Frontal cortex (tissue), 4 donors: ENCODE measurements around the gene TSPAN15. TPM values are rescaled to one million over a fixed set of nuclear protein-coding genes. Genes with fewer than 3 reads are reported as not detected.
"Not testable (repeated sequence)": the region's sequence is repeated elsewhere in the genome, so short reads cannot be mapped to it uniquely, and the experiment has no call there.

ENCODE experiments used
- DNase-seq, 2 donors: peaks; one replicate each; pipeline ENCODE4 v3.0.0; 2012; ENCODE audit warnings: low spot score in 2 of 2
- FAIRE-seq: peaks from 2 replicates; lab custom pipeline; 2012; peaks lifted over from hg19 to GRCh38; lab: Jason Lieb, UNC
- total RNA-seq: library from RNA; depleted of rRNA; stranded (reverse); fragments of >200 nt; gene quantifications from one replicate; pipeline ENCODE4 v1.2.3, GENCODE V29; 2014
- donor health status: control.
- donor health status: control.
- donor health status: control.

The TSPAN15 gene
- total RNA-seq, 1 donor from 2014 or later = 5.7 TPM

- FAIRE-seq (no peak), DNase-seq (peak in 1 of 2 donors; percentile 41)
Measured at GRCh38 chr10:69479240-69480067, 28.2 kb downstream of the TSPAN15 start.

DNA sequence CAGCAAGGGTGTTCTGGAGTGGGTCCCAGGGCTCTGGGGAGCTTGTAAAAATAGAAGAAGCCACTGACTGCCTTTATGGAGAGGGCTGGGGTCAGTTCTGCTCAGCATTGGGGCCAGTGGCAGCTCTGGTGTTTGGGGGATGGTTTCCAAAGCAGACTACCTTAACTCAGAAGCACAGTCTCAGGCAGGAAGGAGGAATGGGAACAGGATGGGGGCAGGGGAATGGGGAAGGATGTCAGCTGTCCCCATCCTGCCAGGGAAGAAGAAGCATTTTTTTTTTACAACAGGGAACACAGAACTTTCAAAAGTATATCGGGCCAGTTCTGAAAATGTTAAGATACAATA, 28.8 kb downstream of the TSPAN15 start:
- DNase-seq = no peak
- no peak for FAIRE-seq

DNA sequence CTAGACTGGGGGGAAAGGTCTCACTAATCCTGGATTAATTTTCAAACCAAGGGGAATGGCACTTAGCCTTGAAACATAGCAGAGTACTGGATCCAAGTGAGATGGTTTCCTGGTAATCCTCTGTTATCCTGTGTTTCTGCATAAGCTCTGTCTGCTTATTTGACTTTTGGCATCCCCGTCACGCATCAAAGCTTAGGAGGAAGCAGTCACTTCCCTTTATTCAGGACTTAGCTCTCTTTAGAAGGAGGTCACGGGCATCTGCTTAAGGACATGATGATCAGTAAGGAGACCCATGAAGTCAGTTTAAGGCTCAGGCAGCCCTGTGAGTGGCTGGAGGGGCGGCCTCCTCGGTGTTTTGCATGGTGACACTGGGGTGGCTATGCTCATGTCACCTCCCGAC, 30.0 kb downstream of the TSPAN15 start:
- DNase-seq (no peak), FAIRE-seq (no peak)

- DNase-seq (no peak), FAIRE-seq (no peak)
Measured at GRCh38 chr10:69481811-69482524, 30.7 kb downstream of the TSPAN15 start.

DNA sequence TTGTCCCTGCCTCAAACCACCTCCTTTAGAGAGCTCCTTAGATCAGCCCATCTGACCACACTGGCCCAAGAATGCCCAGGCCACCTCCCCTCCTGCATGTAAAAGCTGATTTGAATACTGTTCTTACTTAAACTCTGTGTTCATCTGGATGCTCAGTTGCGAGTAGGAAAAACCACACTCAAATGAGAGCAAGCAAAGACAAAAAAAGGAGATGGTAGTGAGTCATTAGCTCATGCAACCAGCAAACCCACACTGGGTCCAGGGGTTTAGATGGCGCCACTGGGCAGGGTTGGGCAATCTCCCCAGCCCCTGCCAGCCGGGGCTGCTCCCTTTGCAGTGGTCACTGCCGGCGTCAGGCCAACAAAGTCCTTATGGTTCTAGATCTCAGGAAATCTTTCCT, 32.7 kb downstream of the TSPAN15 start:
- no peak for DNase-seq
- FAIRE-seq = no peak

- FAIRE-seq = no peak
Measured at GRCh38 chr10:69484736-69485135, 33.5 kb downstream of the TSPAN15 start.

GRCh38 chr10:69486922-69487730, 35.9 kb downstream of the TSPAN15 start:
- FAIRE-seq (no peak), DNase-seq (no peak)

More at GRCh38 chr10:69484736-69485135, 33.5 kb downstream of the TSPAN15 start:
- no peak for DNase-seq

DNA sequence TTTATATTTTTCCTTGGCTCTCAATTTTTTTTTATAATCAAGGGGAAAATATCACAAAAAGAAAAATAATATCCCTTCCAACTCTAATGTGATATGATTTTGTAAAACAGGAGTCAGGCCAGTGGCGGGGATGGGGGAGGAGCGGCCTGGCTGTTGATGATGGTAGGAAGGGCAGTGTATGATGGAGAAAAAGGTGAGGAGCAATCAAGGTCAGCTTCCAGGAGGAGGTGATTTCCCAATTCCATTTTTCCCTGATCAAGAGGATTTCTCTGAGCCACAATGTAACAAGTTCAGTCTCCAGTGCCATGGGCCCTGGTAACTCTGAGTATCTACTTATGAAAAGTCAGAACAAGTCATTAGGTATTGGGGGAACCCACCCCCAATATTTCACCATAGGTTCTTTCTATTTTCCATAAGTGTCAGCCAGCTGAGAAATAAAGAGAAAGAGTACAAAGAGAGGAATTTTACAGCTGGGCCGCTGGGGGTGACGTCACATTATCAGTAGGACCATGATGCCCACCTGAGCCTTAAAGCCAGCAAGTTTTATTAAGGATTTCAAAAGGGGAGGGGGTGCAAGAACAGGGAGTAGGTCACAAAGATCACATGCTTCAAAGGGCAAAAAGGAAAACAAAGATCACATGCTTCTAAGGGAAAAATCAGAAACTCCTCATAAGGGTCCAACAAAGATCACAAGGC, 37.0 kb downstream of the TSPAN15 start:
- FAIRE-seq, DNase-seq: not testable (repeated sequence)

DNA sequence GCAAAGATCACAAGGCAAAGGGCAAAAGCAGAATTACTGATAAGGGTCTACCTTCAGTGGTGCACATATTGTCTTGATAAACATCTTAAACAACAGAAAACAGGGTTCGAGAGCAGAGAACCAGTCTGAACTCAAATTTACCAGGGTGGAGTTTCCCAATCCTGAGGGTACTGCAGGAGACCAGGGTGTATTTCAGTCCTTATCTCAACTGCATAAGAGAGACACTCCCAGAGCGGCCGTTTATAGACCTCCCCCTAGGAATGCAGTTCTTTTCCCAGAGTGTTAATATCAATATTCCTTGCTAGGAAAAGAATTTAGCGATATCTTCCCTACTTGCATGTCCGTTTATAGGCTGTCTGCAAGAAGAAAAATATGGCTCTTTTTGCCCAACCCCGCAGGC, 37.6 kb downstream of the TSPAN15 start:
- DNase-seq, FAIRE-seq: not testable (repeated sequence)

DNA sequence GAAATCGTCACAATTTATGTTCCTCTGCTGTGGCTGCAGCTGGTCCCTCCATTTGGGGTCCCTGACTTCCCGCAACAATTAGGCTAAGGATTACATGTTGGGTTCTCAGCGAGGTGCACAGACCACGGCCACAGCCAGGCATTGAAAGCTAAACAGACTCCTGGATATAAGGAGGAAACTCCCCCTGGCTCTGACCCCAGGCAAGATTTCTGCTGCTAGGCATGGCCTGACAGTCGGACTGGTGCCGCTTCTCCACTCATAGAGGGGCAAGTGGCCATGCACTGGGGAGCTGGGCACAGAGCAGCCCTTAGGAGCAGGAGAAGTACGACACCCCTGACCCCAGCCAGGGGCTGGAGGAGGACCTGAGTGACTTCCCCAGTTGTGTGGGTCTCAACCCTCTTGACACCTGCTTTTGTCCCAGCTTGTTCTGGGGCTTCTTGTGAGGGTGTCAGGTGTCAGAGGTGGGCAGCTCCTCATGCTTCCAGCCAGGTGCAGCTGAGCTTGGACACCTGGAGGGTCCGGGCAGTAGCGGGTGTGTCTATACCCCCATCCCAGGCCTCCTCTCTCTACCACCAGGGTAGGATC, 38.3 kb downstream of the TSPAN15 start:
- no peak for DNase-seq
- no peak for FAIRE-seq

DNA sequence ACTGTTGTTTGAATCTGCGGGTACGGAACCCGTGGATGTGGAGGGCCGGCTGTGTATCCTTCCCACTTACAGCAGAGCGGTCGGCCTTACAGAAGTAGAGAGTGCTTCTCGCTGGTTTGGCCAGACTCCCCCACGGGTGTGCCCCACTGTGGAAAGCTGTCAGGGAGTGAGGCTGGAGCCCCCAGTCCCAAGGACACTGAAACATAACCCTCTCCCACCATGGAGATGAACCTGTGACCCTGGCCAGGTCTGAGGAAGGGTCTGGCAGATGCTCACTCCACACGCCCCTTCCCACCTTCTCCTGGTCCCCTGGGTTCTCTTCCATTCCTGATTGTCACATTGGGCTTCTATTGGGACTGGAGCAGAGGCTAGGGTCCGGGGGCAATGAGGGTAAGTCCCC, 39.6 kb downstream of the TSPAN15 start:
- FAIRE-seq = no peak
- DNase-seq = no peak

- FAIRE-seq (no peak), DNase-seq (no peak)
Measured at GRCh38 chr10:69491611-69492010, 40.3 kb downstream of the TSPAN15 start.

DNA sequence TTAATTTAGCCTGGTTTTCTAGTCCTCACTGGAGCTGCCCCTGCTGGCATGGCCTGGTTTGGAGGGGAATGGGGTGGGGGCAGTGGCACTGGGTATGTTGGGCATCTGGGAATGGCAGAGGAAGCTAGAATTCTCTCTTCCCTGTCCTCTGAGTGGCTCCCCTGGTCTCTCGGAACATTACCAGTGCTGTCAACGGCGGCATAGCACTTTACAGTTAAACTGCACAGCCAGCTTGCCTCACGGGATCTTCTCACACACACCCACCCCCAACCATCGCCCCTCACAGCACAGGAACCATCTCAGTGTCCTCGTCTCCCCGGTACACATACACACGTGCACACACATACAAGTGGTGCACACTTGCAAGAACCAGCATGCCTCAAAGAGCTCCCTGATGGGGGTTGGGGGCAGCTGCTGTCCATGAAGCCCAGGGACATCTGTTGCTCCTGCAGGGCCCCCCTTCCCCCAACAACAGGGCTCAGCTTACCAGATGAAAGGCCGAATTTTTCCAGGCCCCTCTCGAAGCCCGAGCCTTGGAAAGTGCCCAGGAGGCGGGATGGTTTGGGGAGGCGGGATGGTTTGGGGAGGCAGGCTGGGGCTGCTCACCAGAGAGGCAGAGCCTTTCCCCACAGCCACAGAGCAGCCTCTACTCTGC, 41.0 kb downstream of the TSPAN15 start:
- no peak for DNase-seq
- no peak for FAIRE-seq

GRCh38 chr10:69492746-69493462, 41.6 kb downstream of the TSPAN15 start:
- FAIRE-seq = no peak
- no peak for DNase-seq

DNA sequence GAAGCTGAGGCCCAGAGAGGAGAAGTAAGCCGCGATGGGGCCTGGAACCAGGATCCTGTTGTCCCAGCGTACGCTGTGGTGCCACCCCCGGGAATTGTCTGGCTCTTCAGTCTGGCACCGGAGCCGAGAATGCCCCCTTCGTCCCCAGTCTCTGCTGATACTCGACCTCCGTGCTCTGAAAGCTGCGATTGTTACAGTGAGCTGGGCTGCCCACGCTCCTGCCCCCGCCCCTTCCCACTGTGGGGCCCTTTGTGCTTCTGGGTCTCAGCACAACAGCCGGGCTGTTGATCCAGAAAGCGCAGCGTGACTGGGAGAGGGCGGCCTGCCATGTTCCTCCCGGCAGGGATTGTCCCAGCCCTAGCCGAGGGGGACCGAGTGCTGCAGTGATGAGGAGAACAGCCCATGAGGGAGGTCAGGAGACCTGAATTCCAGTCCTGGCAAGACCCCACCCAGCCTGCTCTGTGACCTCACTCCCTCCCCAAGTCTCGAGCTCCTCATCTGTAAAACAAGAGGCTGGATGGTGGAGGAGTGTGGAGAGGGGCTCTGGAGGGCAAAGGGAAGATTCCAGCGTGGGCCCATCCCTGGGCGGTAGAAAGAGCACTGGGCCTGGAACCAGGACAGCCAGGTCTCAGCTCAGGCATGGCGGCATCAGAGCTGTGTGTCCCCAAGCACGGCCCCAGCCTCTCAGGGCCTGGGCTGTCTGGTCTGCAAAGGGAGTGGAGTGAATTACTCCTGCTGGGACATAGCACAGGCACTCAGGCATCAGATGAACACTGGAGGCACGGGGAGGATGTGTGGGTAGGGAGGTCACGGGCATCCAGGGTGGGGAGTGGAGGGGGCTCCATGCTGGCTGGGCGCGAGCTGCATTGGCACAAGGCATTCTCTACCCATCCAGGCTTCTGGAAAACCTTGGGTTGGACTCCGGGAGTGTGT, 43.6 kb downstream of the TSPAN15 start:
- FAIRE-seq (peak; percentile 8), DNase-seq (peak; percentile 46 to 69)

- DNase-seq (no peak), FAIRE-seq (no peak)
Measured at GRCh38 chr10:69495666-69496065, 44.4 kb downstream of the TSPAN15 start.
